GM21390 (cell line): ENCODE results near the gene LRRC14B.
"Not testable (repeated sequence)": the region's sequence is repeated elsewhere in the genome, so short reads cannot be mapped to it uniquely, and the experiment has no call there.

ENCODE experiments used
- ATAC-seq: cut with Tn5 transposase; IDR thresholded peaks from one replicate; pipeline ENCODE4 v1.9.1; 2021; ENCODE audit not compliant: unreplicated experiment

The LRRC14B gene

DNA sequence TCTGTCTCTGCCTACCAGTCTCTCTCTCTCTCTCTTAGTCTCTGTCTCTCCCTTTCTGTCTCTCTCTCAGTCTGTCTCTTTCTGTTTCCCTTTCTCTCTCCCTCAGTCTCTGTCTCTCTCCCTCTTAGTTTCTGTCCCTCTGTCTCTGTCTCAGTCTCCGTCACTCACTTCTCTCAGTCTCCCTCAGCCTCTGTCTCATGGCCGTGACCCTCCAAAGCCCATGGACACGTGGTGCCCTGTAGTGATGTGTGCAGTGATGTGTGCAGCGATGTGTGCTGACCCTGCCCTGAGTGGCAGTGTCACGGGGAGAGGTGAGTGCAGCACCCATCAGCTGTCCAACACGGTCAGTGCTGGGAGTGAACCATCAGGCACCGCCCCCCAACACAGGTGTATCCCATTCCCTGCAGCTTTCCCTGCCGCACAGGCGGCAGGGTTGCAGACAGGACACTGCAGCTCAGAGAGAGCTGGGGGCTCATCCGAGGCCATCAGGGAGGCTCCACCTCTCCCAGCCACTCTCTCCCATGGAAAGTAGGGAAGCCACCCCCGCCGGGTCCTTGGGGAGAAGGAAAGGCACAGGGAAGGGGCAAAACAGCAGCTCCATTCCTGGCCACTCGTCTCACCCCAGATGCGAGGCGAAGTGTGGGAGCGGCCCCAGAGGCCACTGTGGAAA, 794 bp upstream of the LRRC14B start:
- ATAC-seq: peak; percentile 48

DNA sequence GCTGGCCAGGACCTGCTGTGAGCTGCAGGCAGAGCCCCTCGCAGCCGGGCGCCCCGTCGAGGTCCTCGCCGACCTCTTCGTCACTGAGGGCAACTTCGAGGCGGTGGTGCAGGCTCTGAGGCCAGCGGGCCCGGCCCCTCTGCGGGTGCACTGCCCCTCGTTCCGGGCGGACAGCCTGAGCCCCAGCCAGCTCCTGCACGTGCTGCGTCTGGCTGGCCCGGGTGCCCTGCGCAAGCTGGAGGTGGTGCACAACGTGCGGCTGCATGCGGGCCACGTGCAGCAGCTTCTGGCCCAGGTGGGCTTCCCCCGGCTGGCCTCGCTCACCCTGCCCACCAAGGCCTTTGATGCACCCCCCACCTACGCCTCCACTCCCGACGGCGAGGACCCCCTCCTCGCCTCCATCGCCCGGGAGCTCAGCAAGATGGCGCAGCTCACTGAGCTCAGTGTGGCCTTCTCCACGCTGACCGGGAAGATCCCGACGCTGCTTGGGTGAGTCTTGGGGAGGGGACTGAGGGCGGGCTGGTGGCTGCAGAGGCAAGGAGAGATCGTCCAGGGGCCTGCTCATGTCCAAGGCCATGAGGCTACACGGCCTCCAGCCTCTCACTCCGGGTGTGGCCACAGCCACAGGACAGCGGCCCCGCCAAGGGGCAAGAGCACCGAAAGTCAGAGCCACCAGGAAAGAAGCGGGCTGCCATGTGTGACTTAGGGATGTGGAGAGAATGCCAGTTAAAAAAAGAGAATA, 825 bp downstream of the LRRC14B start:
- no peak for ATAC-seq

DNA sequence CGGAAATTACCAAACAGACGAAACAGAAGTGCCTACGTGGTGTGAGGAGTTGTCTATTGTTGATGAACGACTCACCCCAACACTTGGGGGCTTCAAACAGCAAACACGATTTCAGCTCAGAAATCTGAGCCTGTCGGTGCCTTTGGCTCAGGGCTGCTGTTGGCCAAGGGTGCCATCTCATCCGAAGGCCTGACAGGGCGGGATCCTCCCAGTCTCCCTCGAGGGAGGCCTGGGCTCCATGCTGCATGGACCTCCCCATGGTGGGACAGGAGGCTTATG, 1.3 kb downstream of the LRRC14B start:
- ATAC-seq: no peak

DNA sequence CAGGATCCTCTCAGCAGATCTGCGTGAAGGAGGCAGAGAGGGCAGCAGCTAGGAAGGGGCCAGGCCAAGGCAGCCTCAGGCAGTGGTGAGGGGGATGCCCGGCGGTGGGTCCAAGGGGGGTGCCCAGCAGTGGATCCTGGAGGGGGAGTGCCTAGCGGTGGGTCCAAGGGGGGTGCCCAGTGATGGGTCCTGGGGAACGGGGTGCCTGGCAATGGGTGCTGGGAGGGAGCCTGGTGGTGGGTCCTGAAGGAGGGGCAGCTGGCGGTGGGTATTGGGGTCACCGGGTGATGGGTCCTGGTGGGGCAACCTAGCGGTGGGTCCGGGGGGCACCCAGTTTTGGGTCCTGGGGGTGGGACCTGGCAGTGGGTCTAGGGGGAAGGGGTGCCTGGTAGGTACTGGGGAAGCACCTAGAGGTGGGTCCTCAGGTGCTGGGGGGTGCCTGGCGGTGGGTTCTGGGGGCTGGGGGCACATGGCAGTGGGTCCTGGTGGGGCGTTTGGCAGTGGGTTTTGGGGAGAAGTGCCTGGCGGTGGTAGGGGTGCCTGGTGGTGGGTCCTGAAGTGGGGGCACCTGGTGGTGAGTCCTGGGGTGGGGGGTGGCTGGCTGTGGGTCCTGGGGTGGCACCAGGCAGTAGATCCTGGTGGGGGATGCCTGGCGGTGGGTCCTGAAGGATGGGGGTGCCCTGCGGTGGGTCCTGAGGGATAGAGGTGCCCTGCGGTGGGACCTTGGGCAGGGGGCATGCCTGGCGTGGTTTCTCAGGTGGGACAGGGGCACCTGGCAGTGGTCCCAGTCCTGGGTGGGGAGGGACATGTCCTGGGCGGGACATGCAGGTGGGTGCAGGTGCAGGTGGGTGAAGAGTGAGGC, 1.9 kb downstream of the LRRC14B start:
- ATAC-seq: no peak

GRCh38 chr5:194102-194501, 2.8 kb downstream of the LRRC14B start:
- ATAC-seq: no peak

- ATAC-seq: no peak
These were observed 3.4 kb downstream of the LRRC14B start for GRCh38 chr5:194603-195209.

GRCh38 chr5:195401-196160, 4.3 kb downstream of the LRRC14B start:
- ATAC-seq: no peak

DNA sequence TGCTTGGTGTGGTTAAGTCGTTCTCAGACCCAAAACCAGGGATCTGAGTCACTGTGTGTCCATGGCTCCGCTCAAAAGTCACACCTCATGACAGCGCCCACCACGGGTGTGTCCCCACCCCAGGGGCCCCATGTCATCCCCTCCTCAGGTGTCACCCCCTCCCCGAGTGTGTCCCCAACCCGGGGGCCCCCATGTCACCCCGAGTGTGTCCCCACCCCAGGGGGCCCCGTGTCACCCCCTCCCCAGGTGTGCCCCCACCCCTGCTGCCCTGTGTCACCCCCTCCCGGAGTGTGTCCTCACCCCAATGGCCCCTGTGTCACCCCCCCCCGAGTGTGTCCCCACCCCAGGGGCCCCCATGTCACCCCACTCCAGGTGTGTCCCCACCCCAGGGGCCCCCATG, 5.1 kb downstream of the LRRC14B start:
- ATAC-seq: no peak

GRCh38 chr5:197031-197430, 5.7 kb downstream of the LRRC14B start:
- not testable (repeated sequence) for ATAC-seq

- ATAC-seq: no peak
These were observed 6.7 kb downstream of the LRRC14B start for GRCh38 chr5:197892-198489.

GRCh38 chr5:198516-199196, 7.4 kb downstream of the LRRC14B start:
- no peak for ATAC-seq

GRCh38 chr5:199197-199949, 8.1 kb downstream of the LRRC14B start:
- ATAC-seq: no peak

DNA sequence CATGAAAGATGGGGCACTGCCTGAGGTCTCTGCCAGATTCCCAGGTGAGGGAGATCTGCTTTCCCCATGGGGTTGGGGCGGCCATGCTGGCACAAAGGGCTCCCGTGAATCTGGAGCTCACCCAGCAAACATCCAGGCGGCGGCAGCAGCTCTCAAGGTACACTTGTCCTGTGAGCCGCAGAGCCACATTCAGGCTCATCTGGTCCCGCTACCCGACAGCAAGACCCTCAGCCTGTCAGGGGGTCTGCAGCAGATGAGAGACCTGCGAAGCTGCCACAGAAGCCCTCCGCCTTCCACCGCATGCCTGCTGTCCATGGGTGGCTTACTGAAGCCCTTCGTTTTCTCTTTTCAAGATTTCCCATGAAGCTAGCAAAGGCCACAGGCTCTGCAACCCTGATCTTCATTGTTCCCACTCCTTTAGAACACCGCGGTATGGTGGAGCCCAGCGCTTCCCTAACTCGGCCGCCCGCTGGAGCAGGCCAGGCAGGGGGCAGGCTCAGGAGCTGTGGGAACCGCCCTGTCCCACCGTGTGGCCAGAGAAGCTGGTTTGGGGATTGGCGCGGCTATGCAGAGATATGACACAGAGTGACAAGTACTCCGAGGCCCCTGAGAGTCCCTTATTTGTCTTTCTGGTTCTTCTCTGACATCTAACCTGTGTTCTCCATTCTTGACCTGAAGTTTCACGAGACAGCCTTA, 8.8 kb downstream of the LRRC14B start:
- no peak for ATAC-seq

DNA sequence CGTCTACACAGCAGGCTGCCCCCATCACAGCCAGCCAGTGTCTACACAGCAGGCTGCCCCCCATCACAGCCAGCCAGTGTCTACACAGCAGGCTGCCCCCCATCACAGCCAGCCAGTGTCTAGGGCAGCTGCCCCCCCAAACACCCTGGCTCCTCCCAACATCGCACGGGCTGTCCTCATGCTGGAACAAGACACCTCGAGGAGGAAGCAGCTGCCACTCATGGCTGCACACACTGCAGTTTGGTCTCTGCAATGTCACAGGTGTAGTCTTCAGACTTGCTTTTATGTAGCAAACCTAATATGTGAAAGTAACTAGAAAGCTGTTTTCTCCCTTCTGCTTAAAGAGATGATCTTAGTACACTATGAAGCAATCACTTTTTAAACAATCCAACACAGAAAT, 9.7 kb downstream of the LRRC14B start:
- ATAC-seq: no peak

GRCh38 chr5:201672-202071, 10.4 kb downstream of the LRRC14B start:
- no peak for ATAC-seq

GRCh38 chr5:203246-203930, 12.1 kb downstream of the LRRC14B start:
- ATAC-seq: no peak

DNA sequence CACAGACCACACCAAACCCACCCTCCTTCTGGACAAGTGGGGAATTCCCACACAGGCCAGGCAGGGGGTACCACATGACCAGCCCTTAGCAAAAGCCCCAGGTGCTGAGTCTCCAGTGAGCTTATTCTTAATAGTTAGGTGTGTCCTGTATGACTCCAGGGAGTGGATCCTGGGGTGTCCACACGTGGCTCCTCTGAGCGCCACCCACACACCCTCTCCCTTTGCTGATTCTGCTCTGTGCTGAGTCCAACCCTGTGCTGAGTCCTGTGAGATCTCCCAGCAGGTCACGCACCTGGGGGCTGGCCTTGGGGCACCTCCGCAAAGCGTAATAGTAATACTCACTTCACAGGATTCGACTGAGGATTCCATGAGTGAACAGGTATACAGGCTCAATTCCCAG, 12.7 kb downstream of the LRRC14B start:
- ATAC-seq: no peak

DNA sequence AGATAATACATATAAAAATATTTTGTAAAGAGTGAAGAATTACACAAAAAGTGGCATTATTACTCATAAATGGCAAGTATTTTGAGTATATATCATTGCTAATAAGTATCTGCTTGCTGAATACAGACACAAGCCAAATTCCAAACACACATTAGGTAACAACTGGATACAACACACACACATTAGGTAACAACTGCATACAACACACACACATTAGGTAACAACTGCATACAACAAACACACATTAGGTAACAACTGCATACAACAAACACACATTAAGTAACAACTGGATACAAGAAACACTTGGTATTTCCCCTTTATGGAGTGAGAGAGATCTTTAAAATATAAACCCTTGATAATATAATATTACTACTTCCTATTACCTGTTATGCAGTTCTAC, 13.2 kb downstream of the LRRC14B start:
- no peak for ATAC-seq
